Activated T-cell treated with anti-CD3 and anti-CD28 coated beads, Interleukin-2, amount 50 U/mL, for 4 hours (primary cell): ENCODE data around the gene MMAA. TPM values are rescaled to one million over a fixed set of nuclear protein-coding genes. Genes with fewer than 3 reads are reported as not detected.
"Not testable (repeated sequence)": the region's sequence is repeated elsewhere in the genome, so short reads cannot be mapped to it uniquely, and the experiment has no call there.

Experiments used
- ATAC-seq, 2 donors: fragments of 200-7000 bp; cut with Tn5 transposase; one replicate each; pipeline ENCODE4 v1.10.0; 2021
- DNase-seq: peaks from one replicate; pipeline ENCODE4 v3.0.0-alpha.2; 2020
- H3K27me3 Mint-ChIP-seq: one replicate; pipeline ENCODE4 v1.8.0; 2021; ENCODE audit warnings: low read depth, mixed read lengths
- H3K36me3 Mint-ChIP-seq: one replicate; pipeline ENCODE4 v1.8.0; 2022; ENCODE audit warnings: mixed read lengths; ENCODE audit not compliant: insufficient read depth
- H3K4me1 Mint-ChIP-seq: one replicate; pipeline ENCODE4 v1.8.0; 2021; ENCODE audit warnings: low read depth, mixed read lengths
- H3K4me3 Mint-ChIP-seq: one replicate; pipeline ENCODE4 v1.8.0; 2021; ENCODE audit warnings: mild to moderate bottlenecking, moderate library complexity, mixed read lengths
- H3K9me3 Mint-ChIP-seq: one replicate; pipeline ENCODE4 v1.8.0; 2021; ENCODE audit warnings: mixed read lengths
- total RNA-seq, 3 donors: library from RNA; stranded (reverse); gene quantifications; one replicate each; pipeline ENCODE4 v1.2.1, GENCODE V29; 2021

MMAA gene
- total RNA-seq, 3 donors from 2014 or later, result 13.9 to 16.6 (median 14.6) TPM

- Mint-ChIP-seq H3K36me3 (peaks cover 10% of the 10 kb centered on the region), H3K4me3 (peak overlapping the region; percentile 96), H3K9me3 (peaks cover 4% of the 10 kb centered on the region), H3K4me1 (peaks cover 42% of the 10 kb centered on the region), H3K27me3 (no peaks in the 10 kb centered on the region)
- ATAC-seq (no peak), DNase-seq (peak; percentile 22)
These were observed 814 bp upstream of the MMAA start for GRCh38 chr4:145618210-145618931.

DNA sequence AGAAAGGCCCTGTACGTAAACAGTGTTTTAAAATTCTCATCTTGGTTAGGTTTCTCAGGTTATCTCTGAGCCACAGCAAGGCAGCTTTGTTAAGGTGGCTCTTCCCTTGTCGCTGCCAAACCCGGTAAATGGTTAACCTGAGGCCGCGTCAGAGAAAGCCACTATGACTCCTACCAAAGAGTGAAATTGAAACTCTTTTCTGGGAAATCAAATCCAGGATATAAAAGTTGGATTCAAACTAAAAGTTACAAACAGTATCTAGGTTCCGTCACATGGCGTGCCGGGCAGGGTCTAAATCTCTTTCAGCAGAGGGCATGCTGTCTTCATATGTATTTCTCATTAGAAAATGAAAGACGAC is 433 bp downstream of the MMAA start:
- no peaks in the 10 kb centered on the region for H3K27me3 Mint-ChIP-seq
- peaks cover 4% of the 10 kb centered on the region for H3K9me3 Mint-ChIP-seq
- ATAC-seq (peak; percentile 67 to 69), DNase-seq (peak; percentile 45)
- peaks cover 45% of the 10 kb centered on the region for H3K4me1 Mint-ChIP-seq
- H3K36me3 Mint-ChIP-seq, result peaks cover 10% of the 10 kb centered on the region
- H3K4me3 Mint-ChIP-seq, result peak overlapping the region; percentile 96

DNA sequence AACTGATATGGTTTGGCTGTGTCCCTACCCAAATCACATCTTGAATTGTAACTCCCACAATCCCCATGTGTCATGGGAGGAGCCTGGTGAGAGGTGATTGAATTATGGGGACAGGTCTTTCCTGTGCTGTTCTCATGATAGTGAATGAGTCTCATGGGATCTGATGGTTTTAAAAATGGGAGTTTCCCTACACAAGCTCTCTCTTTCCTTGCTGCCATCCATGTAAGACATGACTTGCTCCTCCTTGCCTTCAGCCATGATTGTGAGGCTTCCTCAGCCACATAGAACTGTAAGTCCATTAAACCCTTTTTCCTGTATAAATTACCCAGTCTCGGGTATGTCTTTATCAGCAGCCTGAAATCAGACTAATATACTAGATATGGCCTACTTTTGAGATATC is 2.9 kb downstream of the MMAA start:
- H3K4me1 Mint-ChIP-seq, result peaks cover 52% of the 10 kb centered on the region
- not testable (repeated sequence) for H3K4me3 Mint-ChIP-seq, H3K27me3 Mint-ChIP-seq, H3K9me3 Mint-ChIP-seq, H3K36me3 Mint-ChIP-seq, DNase-seq, ATAC-seq

GRCh38 chr4:145623831-145624230 is 4.6 kb downstream of the MMAA start:
- DNase-seq (no peak), ATAC-seq (peak in 1 of 2 donors; percentile 11)
- Mint-ChIP-seq H3K4me1 (peaks cover 40% of the 10 kb centered on the region), H3K27me3 (no peaks in the 10 kb centered on the region), H3K36me3 (peaks cover 13% of the 10 kb centered on the region), H3K4me3 (no peak overlapping the region), H3K9me3 (peaks cover 4% of the 10 kb centered on the region)

DNA sequence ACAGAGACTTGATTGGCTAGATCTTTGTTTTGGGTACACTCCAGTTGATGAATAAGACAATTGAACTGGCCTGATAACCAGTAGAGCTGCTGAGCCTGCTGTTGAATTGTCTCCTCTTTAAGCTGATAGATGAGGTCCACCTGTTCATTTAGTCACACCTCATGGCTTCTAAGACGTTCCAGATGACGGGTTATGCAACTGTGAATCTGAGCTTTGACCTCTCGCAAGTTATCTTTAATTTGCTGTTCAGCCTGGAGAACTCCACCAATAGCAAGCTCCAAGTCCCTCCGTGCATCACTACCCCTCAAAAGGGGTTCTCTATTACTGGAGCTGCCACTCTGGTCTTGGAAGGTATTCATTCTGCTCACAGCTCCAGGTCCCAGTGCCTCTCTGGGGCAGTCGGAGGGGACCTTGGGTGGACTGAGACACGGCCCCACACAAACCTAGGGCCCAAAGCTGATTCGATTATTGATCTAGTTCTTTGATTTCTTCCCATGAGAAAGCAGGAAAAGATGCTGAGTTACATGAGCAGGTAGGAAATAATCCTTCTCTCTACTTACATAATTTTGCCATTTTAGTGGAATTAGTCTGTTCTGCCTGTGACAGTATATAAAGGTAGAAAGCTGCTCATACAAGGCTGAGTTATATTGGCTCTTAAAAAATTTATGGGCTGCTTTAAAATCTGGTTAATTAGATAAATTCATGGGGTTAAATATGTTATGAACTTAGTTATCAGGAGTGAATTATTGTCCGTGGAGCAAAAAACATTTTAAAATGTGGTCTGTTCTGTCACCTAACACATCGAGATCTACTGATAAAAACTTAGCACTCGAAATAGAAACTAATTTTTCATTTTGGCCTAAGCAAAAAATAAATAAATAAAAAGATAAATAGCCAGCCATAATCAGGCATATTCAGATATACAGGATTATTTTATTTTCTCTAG is 6.8 kb downstream of the MMAA start:
- ATAC-seq (no peak), DNase-seq (no peak)
- Mint-ChIP-seq H3K4me3 (no peak overlapping the region), H3K27me3 (no peaks in the 10 kb centered on the region), H3K9me3 (peaks cover 4% of the 10 kb centered on the region), H3K36me3 (peaks cover 22% of the 10 kb centered on the region), H3K4me1 (peaks cover 31% of the 10 kb centered on the region)

DNA sequence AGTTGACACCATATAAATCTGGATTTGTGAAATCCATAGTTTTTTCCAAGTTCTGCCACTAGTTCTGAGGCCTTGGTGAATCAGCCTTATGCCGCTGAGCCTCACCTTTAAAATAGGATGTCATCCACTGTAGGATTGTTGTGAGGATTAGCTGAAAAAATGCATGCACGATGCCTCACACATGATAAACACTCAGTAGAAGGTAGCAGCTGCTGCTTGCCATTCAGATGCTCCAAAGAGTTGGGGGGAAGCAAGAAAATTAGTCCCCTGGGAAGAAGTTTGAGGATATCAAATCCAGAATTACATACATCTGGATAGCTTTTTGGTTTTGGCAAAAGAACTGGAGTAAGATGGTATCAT is 7.4 kb downstream of the MMAA start:
- ATAC-seq (no peak), DNase-seq (no peak)
- no peaks in the 10 kb centered on the region for H3K27me3 Mint-ChIP-seq
- no peak overlapping the region for H3K4me3 Mint-ChIP-seq
- peaks cover 18% of the 10 kb centered on the region for H3K36me3 Mint-ChIP-seq
- H3K9me3 Mint-ChIP-seq, result peaks cover 4% of the 10 kb centered on the region
- H3K4me1 Mint-ChIP-seq, result peaks cover 28% of the 10 kb centered on the region

GRCh38 chr4:145635117-145635516 is 15.9 kb downstream of the MMAA start:
- peaks cover 23% of the 10 kb centered on the region for H3K36me3 Mint-ChIP-seq
- peaks cover 14% of the 10 kb centered on the region for H3K4me1 Mint-ChIP-seq
- H3K4me3 Mint-ChIP-seq, result no peak overlapping the region
- DNase-seq, result no peak
- no peaks in the 10 kb centered on the region for H3K9me3 Mint-ChIP-seq
- H3K27me3 Mint-ChIP-seq, result no peaks in the 10 kb centered on the region
- ATAC-seq, result no peak

DNA sequence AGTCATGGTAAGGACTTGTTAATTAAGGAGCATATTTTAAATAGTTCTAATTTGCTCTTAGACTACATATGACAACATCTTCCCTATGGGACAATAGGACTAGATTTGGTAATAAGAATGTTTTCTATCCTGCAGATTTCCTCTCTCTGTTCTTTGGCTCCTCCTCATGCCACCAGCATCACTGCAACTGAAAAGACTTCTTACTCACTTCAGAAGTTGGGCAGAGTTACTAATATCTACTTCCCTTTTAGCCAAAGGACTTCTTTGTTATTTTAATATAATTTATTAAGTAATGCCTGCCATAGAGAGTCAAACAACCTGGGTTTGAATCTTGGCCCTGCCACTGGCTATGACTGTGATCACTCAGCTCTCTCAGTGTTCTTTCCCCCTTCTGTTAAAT is 16.4 kb downstream of the MMAA start:
- ATAC-seq (no peak), DNase-seq (no peak)
- Mint-ChIP-seq H3K4me3 (no peak overlapping the region), H3K27me3 (no peaks in the 10 kb centered on the region), H3K9me3 (no peaks in the 10 kb centered on the region), H3K4me1 (peaks cover 14% of the 10 kb centered on the region), H3K36me3 (peaks cover 22% of the 10 kb centered on the region)

GRCh38 chr4:145639186-145639698 is 20.1 kb downstream of the MMAA start:
- peaks cover 5% of the 10 kb centered on the region for H3K4me1 Mint-ChIP-seq
- no peaks in the 10 kb centered on the region for H3K27me3 Mint-ChIP-seq
- no peak for ATAC-seq
- no peak for DNase-seq
- H3K4me3 Mint-ChIP-seq, result no peak overlapping the region
- peaks cover 35% of the 10 kb centered on the region for H3K36me3 Mint-ChIP-seq
- H3K9me3 Mint-ChIP-seq, result no peaks in the 10 kb centered on the region

GRCh38 chr4:145640236-145640635 is 21.1 kb downstream of the MMAA start:
- not testable (repeated sequence) for ATAC-seq, H3K4me3 Mint-ChIP-seq, H3K4me1 Mint-ChIP-seq, H3K9me3 Mint-ChIP-seq, H3K27me3 Mint-ChIP-seq, DNase-seq
- peaks cover 41% of the 10 kb centered on the region for H3K36me3 Mint-ChIP-seq

- Mint-ChIP-seq H3K4me3 (no peak overlapping the region), H3K27me3 (no peaks in the 10 kb centered on the region), H3K4me1 (no peaks in the 10 kb centered on the region), H3K9me3 (no peaks in the 10 kb centered on the region), H3K36me3 (peaks cover 56% of the 10 kb centered on the region)
- ATAC-seq (no peak), DNase-seq (no peak)
These were observed 24.1 kb downstream of the MMAA start for GRCh38 chr4:145643295-145643694.

DNA sequence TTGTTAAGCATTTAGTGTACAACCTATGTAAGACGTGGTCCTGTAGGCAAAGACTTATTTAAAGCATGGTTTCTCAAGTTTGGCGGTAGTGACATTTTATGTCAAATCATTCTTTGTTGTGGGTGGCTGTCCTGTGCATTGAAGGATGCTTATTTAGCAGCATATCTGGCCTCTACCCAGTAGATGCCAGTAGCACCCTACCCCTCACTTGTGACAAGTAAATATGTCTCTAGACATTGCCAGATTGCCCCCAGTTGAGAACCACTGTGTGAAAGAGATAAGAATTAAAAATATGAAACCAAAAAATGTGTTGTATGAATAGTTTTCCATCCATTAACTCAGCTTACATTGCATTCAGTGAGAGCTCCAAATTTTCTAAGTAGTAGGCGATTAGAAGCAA is 25.5 kb downstream of the MMAA start:
- Mint-ChIP-seq H3K4me3 (no peak overlapping the region), H3K9me3 (no peaks in the 10 kb centered on the region), H3K4me1 (no peaks in the 10 kb centered on the region), H3K27me3 (no peaks in the 10 kb centered on the region), H3K36me3 (peaks cover 52% of the 10 kb centered on the region)
- ATAC-seq (no peak), DNase-seq (no peak)

GRCh38 chr4:145656156-145656555 is 37.0 kb downstream of the MMAA start:
- peaks cover 18% of the 10 kb centered on the region for H3K9me3 Mint-ChIP-seq
- no peak for DNase-seq
- H3K27me3 Mint-ChIP-seq, result no peaks in the 10 kb centered on the region
- H3K4me3 Mint-ChIP-seq, result no peak overlapping the region
- ATAC-seq, result no peak
- H3K36me3 Mint-ChIP-seq, result peaks cover 76% of the 10 kb centered on the region
- no peaks in the 10 kb centered on the region for H3K4me1 Mint-ChIP-seq

- DNase-seq (no peak), ATAC-seq (no peak)
- Mint-ChIP-seq H3K4me1 (no peaks in the 10 kb centered on the region), H3K36me3 (peaks cover 52% of the 10 kb centered on the region), H3K4me3 (no peak overlapping the region), H3K27me3 (no peaks in the 10 kb centered on the region), H3K9me3 (peaks cover 46% of the 10 kb centered on the region)
These were observed 40.9 kb downstream of the MMAA start for GRCh38 chr4:145660064-145660463.

- DNase-seq (no peak), ATAC-seq (no peak)
- Mint-ChIP-seq H3K4me3 (no peak overlapping the region), H3K27me3 (no peaks in the 10 kb centered on the region), H3K4me1 (no peaks in the 10 kb centered on the region), H3K36me3 (peaks cover 25% of the 10 kb centered on the region), H3K9me3 (peaks cover 40% of the 10 kb centered on the region)
These were observed 44.0 kb downstream of the MMAA start for GRCh38 chr4:145663194-145663593.
